ENCODE measurements around the gene PLA2G15.
"Not testable (repeated sequence)": the region's sequence is repeated elsewhere in the genome, so short reads cannot be mapped to it uniquely, and the experiment has no call there.

PLA2G15 gene

GRCh38 chr16:68281368-68282063, 36.3 kb downstream of the PLA2G15 start:
- DNase-seq = no peak

DNA sequence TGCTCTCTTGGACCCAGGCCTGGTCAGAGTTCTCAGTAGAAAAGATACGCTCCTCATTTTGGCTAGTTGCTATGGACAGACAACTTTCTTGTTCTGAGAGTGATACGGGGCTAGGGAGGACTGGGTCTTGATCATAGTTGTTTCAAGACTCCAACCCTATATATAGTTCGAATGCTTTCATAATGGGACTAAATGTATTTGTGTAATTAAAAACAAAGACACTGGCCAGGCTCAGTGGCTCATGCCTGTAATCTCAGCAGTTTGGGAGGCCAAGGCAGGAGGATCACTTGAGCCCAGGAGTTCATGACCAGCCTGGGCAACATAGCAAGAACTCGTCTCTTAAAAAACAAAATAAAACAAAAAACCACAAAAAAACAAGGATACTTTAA, 36.9 kb downstream of the PLA2G15 start:
- no peak for DNase-seq

- peak; percentile 42 for DNase-seq
These were observed 38.2 kb downstream of the PLA2G15 start for GRCh38 chr16:68283346-68283745.

GRCh38 chr16:68283801-68284598, 38.8 kb downstream of the PLA2G15 start:
- no peak for DNase-seq

DNA sequence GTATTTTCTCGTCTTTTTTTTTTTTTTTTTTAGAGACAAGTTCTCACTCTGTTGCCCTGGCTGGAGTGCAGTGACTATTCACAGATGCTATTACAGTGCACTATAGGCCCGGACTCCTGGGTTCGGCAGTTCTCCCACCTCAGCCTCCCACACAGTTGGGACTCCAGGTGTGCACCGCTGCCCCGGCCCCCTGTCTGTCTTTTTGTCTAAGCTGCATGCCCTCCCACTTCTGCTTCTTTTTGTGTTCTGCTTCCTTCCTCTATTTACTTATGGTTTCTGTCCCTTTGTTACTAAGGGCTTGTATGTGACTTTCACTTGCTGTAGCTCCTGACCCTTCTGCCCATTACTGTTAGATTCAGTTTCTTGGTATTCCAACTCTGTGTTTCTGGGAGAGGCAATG, 39.7 kb downstream of the PLA2G15 start:
- DNase-seq = peak; percentile 68

DNA sequence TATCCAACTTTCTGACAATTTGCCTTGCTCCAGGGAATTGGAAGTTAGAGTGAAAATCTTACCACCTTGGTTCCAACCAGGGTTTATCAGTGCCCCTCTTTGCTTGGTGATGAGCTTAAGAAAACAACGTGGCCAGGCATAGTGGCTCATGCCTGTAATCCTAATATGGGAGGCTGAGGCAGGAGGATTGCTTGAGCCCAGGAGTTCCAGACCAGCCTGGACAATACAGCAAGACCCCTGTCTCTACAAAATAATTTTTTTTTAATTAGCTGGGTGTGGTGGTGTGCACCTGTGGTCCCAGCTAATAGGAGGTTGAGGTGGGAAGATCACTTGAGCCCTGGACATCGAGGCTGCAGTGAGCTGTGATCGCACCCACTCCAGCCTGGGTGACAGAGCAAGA, 40.5 kb downstream of the PLA2G15 start:
- no peak for DNase-seq

- peak; percentile 38 for DNase-seq
These were observed 41.2 kb downstream of the PLA2G15 start for GRCh38 chr16:68286153-68287074.

DNA sequence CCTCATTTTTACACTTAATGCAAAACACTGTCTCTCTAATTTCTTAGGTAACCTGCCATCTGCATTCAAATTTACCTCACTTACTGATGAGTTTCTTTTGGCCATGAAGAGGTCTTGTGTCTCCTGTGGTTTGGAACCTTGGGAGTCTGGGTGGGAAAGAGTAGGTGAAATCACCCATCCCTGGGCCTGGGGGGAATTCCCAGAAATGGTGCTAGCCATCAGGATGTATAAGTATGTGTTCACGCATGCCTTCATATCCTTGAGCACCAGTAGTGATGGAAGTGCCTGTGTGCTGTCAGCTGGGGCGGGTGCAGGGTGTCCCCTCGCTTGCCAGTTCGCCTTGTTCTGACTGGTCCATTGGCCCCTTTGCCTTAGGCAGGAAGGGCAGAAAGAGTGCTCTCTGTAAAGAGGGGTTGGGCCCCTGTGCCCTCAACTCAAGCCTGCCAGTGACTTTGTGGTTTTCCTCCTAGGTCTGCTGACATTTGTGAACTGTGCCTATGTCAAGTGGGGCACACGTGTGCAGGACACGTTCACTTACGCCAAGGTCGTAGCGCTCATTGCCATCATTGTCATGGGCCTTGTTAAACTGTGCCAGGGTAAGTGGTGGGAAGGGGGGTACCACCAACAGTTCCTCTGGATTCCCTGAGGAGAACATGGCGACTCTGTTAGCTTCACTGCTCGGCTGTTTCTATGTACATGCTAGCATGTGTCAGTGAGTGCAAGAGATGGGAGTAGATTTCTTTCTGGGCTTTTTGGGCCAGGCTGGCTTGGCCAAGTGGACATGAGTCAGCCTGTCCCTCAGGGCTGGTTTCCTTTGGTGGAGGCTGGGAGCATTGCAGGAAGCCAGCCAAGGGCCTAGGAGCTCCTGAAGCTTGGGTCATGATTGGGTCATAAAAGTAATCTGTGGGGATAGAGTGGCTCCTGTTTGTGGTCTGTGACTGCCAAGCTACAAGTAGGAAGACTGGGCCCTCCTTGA, 42.4 kb downstream of the PLA2G15 start:
- peak; percentile 50 for DNase-seq

GRCh38 chr16:68288252-68288650, 43.1 kb downstream of the PLA2G15 start:
- no peak for DNase-seq

- not testable (repeated sequence) for DNase-seq
These were observed 43.6 kb downstream of the PLA2G15 start for GRCh38 chr16:68288796-68289195.

GRCh38 chr16:68289202-68289601, 44.0 kb downstream of the PLA2G15 start:
- DNase-seq = no peak

DNA sequence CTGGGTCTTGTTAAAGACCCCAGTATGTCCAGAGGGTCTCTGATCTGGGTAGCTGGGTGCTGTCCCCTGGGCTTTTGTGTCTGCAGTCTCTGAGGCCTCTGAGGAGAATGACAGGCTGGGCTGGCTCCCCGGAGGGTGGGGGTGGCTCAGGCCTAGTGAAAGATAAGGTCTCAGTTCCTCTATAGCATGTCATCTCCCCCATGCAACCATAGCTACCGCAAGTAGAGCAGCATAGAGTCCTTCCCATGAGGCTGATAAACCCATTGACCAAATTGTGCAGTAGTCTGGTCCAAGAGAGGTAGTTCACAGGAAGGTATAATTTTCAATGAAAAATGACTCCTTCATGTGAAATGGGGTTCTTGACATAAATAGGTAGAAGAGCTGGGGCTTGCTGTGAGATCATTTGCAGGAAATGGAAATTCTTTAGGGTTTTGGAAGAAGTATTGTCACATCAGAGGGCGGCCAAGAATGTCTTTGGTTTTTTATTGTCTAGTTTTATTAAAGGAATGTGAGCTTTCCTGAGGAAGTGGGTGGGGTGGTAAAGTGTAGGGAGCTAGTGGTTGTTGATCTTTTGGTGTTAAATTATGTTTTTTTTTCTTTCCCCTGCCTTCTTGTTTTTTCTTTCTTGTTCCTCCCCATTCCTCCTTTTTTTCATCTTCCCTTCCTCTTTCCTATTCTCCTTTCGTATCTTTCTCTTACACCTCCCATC, 44.6 kb downstream of the PLA2G15 start:
- peak; percentile 66 for DNase-seq

- no peak for DNase-seq
These were observed 45.3 kb downstream of the PLA2G15 start for GRCh38 chr16:68290450-68290849.

DNA sequence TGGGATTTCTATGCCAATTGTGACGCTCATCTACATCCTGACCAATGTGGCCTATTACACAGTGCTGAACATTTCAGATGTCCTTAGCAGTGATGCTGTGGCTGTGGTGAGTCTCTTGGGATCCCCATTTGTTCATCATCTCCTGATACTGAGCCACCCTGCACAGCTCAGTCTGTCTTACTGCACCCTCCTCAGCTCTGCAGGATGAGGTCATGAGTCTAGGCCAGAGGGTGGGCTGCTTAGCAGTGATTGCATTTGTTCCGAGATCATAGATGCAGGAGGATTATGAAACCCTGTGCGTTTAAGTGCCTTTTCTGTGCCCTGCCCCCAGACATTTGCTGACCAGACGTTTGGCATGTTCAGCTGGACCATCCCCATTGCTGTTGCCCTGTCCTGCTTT, 46.1 kb downstream of the PLA2G15 start:
- peak; percentile 48 for DNase-seq

DNA sequence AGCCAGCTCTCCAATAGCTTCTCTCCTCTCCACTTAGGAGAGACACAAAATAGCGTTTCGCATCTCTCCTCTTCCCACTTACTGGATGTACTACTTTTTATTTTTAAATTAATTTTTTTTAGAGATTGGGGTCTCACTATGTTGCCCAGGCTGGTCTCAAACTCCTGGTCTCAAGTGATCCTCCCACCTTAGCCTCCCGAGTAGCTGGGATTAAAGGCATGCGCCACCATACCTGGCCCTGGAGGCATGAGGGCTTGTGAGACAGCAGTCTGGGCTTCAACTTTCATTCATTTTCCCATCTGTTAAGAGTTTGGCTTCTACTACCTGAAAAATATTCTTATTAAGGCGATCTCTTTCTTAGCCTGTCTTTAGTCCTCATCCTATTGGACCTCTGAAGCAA, 47.3 kb downstream of the PLA2G15 start:
- DNase-seq = no peak

DNA sequence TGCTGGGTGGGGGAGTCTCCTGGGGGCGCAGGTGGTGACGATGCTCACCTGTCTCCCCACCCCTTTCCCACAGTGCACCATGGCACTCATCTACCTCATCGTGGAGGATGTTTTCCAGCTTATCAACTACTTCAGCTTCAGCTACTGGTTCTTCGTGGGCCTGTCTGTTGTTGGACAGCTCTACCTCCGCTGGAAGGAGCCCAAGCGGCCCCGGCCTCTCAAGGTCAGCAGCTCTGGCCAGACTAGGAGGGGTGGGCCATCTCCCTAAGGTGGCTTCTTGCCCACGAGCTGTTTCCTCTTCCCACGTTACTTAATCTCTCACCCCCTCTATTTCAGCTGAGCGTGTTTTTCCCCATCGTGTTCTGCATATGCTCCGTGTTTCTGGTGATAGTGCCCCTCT, 51.1 kb downstream of the PLA2G15 start:
- DNase-seq = no peak

DNA sequence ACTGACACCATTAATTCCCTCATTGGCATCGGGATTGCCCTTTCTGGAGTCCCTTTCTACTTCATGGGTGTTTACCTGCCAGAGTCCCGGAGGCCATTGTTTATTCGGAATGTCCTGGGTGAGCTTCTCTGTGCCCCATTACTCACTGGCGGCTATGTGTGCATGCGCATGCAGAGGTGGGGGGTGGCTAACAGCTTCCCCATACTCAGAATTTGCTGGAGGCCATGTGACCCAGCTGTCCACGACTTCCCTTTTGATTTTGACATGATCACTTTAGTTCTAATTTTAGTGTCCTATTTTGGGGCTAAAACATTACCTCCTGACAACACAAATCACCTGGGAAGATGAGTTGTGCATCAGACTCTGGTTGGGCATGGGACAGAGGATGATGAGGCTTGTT, 51.5 kb downstream of the PLA2G15 start:
- peak; percentile 47 for DNase-seq

DNA sequence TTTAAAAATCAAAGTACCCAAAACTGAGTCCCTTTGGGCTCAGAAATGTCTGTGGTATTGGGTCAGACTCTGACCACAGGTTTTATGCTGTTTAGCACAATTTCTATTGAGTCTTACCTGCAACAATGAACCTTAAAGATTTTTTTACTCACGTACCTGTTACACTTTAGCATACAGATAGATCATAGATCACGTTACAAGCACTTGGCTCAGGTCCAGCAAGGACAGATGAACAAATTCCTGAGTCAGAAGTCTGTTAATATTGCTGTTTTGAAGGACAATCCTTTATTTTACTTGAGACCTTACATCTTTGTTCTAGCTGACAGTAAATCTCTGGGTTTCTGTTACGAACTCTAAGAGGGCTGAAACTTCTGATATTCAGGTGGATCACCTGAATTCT, 52.7 kb downstream of the PLA2G15 start:
- DNase-seq = no peak

- DNase-seq = no peak
These were observed 53.1 kb downstream of the PLA2G15 start for GRCh38 chr16:68298312-68298711.

DNA sequence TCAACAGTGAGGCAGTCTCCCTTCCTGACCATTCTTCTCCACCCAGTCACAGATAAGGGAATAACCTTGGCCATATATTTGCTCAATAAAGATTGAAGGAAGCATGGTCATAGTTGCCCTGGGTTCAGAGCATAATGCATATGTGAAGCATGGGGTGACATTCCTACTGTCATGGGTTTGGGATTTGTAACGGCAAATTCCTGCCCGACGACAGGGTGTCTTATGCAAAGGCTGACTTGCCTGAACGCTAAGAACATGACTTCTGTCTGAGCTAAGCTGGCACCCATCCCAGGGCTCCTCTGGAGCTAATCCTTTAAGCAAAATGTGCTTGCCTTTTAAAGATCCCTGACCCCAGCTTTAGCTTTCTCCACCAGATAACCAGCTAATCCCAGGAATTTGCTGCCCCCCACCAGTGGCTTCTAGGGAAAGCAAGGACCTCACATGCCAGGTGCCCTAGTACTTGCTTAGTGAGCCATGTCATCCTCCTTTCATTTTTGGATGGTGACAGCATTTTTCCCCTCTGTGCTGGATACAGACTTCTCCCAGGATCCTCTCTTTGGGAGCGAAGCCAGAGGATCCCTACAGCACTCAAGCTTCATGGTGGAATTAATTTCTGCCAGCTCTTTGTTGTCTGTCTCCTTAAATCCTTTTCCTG, 53.9 kb downstream of the PLA2G15 start:
- DNase-seq = no peak

Measured in inflammatory macrophage treated with lipopolysaccharide for 4 hours (primary cell).